EL (cell line): Measurements from ENCODE around the gene DNAJC15.
"Not testable (repeated sequence)": the region's sequence is repeated elsewhere in the genome, so short reads cannot be mapped to it uniquely, and the experiment has no call there.

ENCODE experiments used
- DNase-seq: peaks from one replicate; pipeline ENCODE4 v3.0.0-alpha.2; 2016

The DNAJC15 gene

DNA sequence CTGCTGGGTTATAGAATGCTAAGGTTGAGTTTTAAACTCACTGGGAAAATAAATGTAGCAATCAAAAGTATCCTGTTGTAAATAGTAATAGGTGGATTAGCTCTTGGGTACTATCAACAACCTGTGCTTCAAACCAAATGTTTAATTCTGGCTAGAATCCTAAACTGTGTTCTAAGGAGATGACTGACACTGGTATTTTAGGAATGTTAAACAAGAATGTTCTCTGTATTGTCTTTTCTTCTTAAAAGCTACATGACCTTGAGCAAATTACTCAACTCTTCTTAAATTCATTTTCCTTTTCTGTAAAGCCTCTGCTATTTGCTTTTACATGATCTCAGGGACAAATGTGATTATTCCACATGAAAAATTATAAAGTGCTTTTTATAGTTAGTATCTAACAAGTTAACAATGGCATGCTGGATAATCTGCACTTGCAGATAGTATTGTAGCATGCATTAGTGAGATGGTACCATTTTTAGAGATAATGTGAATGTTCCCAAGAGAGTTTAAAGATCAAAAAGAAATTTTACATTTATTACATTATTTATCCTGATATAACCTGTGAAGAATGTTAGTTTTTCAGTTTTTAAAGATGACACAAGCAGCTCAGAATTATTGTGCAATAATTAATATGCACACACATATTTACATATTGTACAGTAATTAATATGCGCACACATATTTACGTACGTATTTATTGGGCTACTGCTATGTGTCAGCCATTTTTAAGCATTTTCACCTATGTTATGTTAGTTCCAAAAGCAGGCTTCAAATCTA lies 17.7 kb upstream of the DNAJC15 start:
- peak; percentile 66 for DNase-seq

DNA sequence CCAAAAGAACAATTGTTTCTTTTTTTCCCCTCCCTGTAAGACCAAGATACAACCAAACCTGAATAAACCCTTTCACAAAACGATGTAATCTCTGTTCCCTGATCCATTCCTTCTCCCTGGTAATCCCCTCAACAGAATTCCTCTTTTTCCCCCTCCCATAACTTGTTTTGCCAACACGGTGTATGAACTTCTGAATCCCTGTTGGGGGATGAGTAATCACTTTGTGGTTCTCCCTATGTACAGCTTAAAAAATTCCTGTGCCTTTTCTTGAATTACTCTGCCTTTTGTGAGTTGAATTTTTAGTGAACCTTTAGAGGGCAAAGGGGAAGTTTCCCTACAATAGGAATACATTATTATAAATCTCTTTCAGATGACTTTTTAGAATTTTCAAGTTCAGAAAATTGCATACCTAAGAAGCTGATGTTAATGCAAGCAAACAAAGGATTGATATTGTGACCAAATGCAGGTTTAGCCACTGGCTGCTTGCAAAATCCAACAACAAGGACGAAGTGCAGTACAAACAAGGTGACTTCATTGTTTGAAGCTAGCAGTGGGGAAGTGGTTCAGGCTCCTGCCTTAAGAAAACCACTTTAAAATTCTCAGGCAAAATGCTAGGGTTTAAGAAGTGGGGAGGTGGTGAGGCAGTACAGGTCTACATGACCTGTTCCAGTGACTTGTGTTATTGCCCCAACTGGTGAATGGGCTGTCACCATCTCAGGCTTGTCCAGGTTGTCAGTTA lies 16.3 kb upstream of the DNAJC15 start:
- DNase-seq = peak; percentile 61

DNA sequence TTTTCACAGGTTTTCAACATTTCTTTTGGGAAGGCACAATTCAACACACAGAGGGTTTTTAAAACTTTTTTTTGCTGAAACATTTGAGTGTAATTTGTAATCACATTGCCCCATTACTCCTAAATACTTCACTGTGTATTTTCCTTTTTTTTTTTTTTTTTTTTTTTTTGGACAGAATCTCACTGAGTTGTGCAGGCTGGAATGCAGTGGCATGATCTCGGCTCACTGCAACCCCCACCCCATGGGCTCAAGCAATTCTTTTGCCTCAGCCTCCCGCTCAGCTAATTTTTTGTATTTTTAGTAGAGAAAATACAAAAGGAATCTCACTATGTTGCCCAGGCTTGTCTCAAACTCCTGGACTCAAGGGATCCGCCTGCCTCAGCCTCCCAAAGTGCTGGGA lies 14.8 kb upstream of the DNAJC15 start:
- no peak for DNase-seq

DNA sequence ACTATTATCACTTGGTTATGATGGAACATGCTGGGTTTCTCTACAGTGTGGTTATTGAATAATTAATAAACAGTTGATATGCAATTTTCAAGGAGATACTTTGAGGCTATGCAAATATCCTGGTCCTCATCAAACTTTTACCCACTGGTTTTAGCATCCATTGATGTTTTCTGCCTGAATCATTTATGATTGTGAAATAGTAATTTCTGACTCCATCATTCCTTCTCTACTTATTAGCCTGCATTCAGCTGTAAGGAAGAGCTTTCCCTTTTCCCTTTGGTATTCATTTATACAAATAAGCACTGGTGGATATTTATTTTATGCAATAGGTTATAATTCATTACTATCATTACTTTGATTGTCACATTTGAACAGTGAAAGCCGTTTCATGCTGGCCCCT lies 13.9 kb upstream of the DNAJC15 start:
- DNase-seq = peak; percentile 62

DNA sequence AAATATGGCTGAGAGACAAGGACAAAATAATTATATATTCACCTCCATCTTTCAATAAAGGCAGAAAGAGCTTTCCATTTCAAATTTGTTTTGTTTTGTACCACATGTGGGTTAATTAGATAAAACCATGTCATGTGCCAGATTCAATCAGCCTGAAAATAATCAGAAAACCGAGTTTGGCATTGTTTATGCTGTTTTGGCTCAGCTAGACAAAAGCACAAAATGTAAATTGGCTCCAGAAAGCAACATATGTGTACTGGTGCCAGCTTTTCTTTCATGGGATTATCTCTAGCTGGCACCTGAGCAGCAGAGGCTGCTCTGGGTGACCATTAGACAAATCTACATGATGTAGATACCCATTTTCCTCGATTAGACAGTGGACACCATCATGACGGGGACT lies 9.2 kb upstream of the DNAJC15 start:
- no peak for DNase-seq

GRCh38 chr13:43016226-43016625 lies 7.2 kb upstream of the DNAJC15 start:
- DNase-seq = no peak

- DNase-seq = peak; percentile 16
Observed at GRCh38 chr13:43019811-43020210, 3.6 kb upstream of the DNAJC15 start.

GRCh38 chr13:43020794-43021193 lies 2.6 kb upstream of the DNAJC15 start:
- DNase-seq = no peak

- DNase-seq = peak; percentile 55
Observed at GRCh38 chr13:43021926-43022670, 1.3 kb upstream of the DNAJC15 start.

DNA sequence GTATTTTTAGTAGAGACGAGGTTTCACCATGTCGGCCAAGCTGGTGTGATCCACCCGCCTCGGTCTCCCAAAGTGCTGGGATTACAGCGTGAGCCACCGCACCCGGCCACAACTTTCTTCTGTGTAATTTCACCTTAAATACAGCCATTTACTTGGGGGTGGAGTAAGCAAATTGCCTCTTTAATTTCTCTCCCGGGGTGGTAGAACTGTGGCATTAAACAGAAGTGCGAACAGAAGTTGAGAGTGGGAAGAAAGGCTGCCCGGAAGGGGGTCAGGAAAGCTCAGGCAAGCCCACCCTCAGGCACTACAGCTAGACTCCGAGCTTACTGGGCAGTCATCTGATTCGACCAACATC lies 475 bp upstream of the DNAJC15 start:
- DNase-seq = no peak

DNA sequence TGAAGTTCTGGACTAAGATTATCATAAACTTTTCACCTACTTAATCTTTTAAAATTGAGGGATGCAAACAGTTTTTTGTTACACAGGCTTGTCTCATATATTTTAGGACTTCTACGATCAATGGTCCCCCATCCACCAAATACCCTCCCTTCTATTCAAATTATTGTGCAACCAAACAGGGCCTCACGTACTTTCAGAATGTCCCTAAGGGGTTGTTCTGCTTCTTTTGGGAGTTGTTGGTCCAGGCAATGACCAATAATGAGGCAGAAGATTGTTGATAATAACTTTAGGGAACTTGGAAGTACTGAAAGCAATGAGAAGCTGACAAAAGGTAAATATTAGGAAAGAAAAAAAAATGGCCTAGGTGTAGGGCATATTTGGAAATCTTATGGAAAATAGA lies 2.9 kb downstream of the DNAJC15 start:
- no peak for DNase-seq

- no peak for DNase-seq
Observed at GRCh38 chr13:43030548-43030947, 7.2 kb downstream of the DNAJC15 start.

DNA sequence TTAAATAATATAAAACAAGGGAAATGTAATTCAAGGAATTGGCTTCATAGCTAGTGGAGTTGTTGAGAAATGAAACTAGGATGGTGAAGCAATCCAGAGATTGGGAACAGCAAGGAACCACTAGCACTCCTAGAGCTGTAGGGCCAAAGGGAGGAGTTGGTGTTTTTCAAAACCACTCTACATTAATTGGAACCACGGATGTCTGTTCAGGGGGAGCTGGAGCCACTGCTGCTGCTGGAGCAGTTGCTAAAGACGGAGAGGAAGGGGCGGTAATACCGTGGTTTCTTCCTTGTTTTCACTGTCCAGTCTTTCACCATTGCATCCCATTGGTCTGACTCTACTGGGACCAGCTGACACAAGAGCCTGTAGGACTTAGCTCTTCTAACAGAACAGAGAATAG lies 8.5 kb downstream of the DNAJC15 start:
- DNase-seq = no peak

- DNase-seq = no peak
Observed at GRCh38 chr13:43033038-43033437, 9.7 kb downstream of the DNAJC15 start.

DNA sequence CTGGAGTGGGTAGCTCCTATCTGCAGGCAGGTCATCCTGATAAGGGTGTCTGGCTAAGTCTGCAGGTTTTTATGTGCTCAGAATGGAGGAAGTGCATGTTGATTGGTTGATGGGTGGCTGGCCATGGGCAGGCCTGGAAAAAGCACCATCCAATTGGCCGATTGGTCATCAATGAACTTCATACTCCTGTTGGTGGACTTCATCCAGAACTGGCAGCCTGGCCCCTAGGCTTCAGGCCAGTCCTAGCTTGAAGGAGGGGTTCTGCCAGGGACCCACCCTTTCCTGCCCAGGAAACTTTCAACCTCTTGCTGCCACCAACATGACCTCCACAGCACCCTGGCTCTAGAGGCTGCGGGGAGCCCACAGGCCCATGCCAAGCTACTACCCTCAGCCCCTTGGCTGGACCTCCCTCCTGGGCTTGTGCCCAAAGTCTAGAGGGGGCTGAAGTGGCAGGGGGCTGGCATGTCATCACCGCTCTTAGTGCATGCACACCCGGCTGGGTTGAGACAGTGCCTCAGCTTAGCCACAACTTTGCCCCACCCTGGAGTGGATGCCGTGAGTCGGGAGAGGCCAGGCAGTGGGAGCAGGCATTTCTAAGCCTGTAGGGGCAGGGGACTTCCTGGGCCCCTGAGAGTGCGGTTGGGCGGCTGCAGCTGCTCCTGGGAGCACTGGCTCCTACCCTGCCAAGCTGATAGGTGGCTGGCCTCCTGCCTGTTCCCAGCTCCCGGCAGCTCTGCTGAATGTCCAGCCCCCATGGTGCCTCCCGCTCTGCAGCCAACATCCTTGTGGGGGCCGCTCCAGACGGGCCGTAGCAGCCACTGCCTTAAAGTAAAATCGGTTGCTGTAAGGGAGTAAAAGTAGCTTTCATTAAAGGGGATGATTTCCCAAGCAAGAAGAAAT lies 13.2 kb downstream of the DNAJC15 start:
- no peak for DNase-seq

- DNase-seq = no peak
Observed at GRCh38 chr13:43039966-43040365, 16.6 kb downstream of the DNAJC15 start.

GRCh38 chr13:43040581-43041368 lies 17.4 kb downstream of the DNAJC15 start:
- peak; percentile 35 for DNase-seq

DNA sequence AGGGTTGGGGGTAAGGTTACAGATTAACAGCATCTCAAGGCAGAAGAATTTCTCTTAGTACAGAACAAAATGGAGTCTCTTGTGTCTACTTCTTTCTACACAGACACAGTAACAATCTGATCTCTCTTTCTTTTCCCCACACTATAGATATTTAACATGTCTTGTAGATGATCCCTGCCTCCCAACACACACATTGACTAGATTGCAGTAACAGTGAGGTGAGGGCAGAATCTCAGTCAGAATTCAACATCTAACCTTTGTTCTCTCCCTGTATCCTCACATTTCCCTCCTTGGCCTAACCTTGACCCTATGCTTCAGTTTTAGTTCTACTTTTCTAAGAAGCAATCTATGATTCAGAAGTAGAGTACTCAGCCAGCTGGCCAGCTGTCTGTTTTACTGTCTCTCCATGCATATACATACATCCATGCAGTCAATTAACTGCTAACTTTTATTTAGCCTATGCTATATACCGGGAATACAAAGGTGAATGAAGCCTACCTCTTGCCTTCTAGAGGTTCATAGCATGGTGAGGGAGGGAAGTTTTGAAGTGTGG lies 18.1 kb downstream of the DNAJC15 start:
- DNase-seq = no peak

DNA sequence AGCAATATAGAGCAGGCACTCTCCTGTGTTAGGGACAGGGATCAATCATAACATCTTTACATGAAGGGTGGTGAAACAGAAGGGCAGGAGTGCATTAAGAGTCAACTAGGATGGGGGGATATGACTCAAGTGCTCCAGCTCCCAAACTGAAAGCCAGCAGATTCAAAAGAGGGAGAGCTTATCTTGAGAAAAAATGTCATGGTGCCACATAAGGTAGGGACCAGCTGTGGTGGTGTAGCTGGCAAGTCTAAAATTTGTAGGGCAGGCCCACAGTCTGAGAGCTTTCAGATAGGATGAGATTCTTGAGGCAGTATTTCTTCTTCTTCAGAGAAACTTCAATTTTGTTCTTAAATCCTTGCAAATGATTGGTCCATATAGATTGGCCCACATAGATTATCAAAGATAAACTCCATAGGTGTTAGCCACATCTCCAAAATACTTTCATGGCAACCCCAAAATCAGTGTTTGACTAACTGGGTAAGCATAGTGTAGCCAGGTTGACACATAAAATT lies 19.1 kb downstream of the DNAJC15 start:
- DNase-seq = no peak

DNA sequence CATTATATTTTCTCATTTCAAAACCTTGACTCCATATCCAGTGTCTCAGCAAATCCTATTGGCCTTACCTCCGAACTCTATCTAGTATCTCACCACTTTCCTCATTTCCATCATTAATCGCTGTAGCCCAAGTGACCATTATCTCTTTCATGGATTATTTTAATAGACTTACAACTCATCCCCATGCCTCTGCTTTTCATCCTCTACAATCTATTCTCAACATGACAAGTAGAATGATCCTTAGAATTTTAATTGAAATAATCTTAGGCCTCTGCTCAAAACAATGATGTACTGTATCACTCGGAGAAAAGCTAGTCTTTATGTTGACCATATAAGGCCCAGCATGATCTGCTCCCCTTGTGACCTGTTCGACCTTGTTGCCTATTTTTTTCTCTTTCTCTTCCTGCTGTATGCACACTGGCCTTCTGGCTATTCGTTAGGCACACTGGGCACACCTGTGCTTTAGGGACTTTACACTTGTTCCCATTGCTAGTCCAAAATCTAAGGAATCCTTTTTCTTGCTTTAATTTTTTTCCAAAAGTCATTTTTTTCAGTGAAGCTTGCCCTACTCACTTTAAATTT lies 21.4 kb downstream of the DNAJC15 start:
- DNase-seq = no peak

DNA sequence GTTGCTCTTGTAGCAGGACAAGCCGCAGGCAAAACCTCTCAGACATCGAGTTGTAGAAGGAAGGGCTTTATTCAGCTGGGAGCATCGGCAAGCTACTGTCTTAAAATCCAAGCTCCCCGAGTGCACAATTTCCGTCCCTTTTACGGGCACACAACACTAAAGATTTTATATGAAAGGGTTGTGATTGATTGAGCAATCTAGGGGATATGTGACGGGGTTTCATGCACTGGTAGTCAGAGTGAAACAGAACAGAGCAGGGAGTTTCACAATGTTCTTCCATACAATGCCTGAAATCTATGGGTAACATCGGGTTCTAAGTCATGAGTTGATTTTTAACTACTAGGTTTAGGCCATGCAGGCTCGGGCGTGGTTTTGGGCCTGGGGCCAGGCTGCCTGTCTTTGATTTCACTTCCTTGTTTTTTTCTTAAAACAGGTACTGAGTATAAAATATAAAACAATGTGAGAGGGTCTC lies 22.0 kb downstream of the DNAJC15 start:
- DNase-seq = not testable (repeated sequence)
